Aorta (tissue), 5 donors: ENCODE measurements around the gene TRIM13. TPM values are rescaled to one million over a fixed set of nuclear protein-coding genes. Genes with fewer than 3 reads are reported as not detected.
"Not testable (repeated sequence)": the region's sequence is repeated elsewhere in the genome, so short reads cannot be mapped to it uniquely, and the experiment has no call there.

Experiments used
- ATAC-seq: fragments of 200-7000 bp; cut with Tn5 transposase; one replicate; pipeline ENCODE4 v1.9.1; 2022; ENCODE audit warnings: moderate library complexity; ENCODE audit not compliant: low FRiP score
- DNase-seq, 2 donors: peaks; one replicate each; pipeline ENCODE4 v3.0.0-alpha.2; 2020
- H3K27ac ChIP-seq, 2 donors: one replicate each; pipeline ENCODE4 v1.5.1; 2013; ENCODE audit warnings: low read length in 2 of 2, mild to moderate bottlenecking in 2 of 2, moderate library complexity in 2 of 2, control low read depth in 1 of 2, inconsistent platforms in 1 of 2, low read depth in 1 of 2
- H3K27me3 ChIP-seq, 2 donors: one replicate each; pipeline ENCODE4 v1.6.1; 2013; ENCODE audit warnings: control low read depth in 1 of 2, low read length in 1 of 2, mild to moderate bottlenecking in 1 of 2, moderate library complexity in 1 of 2; ENCODE audit not compliant: insufficient read depth in 2 of 2, control insufficient read depth in 1 of 2
- H3K36me3 ChIP-seq, 2 donors: one replicate each; pipeline ENCODE4 v1.6.1; 2013; ENCODE audit warnings: control low read depth in 1 of 2, low read length in 1 of 2, mild to moderate bottlenecking in 1 of 2; ENCODE audit not compliant: insufficient read depth in 2 of 2, control insufficient read depth in 1 of 2
- H3K4me1 ChIP-seq, 2 donors: one replicate each; pipeline ENCODE4 v1.6.1; 2013; ENCODE audit warnings: low read length in 2 of 2, control low read depth in 1 of 2, mild to moderate bottlenecking in 1 of 2, moderate library complexity in 1 of 2; ENCODE audit not compliant: insufficient read depth in 2 of 2, control insufficient read depth in 1 of 2
- H3K4me3 ChIP-seq, 2 donors: one replicate each; pipeline ENCODE4 v1.5.1; 2013; ENCODE audit warnings: low read length in 2 of 2, control low read depth in 1 of 2, mild to moderate bottlenecking in 1 of 2
- H3K9me3 ChIP-seq: one replicate; pipeline ENCODE4 v1.6.1; 2013; ENCODE audit warnings: mild to moderate bottlenecking, low read length; ENCODE audit not compliant: control insufficient read depth
- WGBS, 2 donors: extraction: QIAGEN DNeasy Blood & Tissue Kit; methylation state at CpG; one replicate each; pipeline ENCODE4 v1.1.7; 2013; 5-methylcytosine and 5-hydroxymethylcytosine counted together
- intact Hi-C, 2 donors: fragments of 100-400 bp; cut with DNase I; formaldehyde crosslinking; loops; one replicate each; pipeline versions ENCODE4 v1.14.2 to v1.15.0; 2022
- polyA plus RNA-seq, 2 donors: library from polyadenylated mRNA; stranded (reverse); fragments of 200-250 nt; gene quantifications; one replicate each; pipeline ENCODE4 v1.2.3, GENCODE V29; 2013
- total RNA-seq, 2 donors: library from RNA; stranded (reverse); fragmentation: NEBNext Ultra II Directional; extraction: Animal tissue kit (Norgen Biotek cat#: 25700); gene quantifications; one replicate each; pipeline ENCODE4 v1.2.1, GENCODE V29; 2021
- donor health status: healthy with polysubstance abuse.
- donor health status: Bipolar disorder and iron deficiency.
- donor health status: DM: no; HTN: no; CAD: no.
- donor health status: DM: no; HTN: no; CAD: no.
- donor health status: DM: yes; HTN: yes; CAD: no.

Gene TRIM13
- total and polyA plus RNA-seq, 4 donors, result 7.3 to 27.6 (median 24.8) TPM

DNA sequence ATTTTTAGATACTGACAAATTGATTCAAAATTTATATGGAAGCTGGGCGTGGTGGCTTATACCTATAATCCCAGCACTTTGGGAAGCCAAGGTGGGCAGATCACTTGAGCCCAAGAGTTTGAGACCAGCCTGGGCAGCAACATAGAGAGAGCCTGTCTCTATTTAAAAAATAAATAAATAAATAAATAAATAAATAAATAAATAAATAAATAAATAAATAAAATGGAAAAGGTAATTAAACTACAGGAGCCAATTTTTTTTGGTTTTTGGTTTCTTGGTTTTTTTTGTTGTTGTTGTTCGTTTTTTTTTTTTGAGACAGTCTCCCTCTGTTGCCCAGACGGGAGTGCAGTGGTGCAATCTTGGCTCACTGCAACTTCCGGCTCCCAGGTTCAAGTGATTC is 29.4 kb upstream of the TRIM13 start:
- Histone ChIP-seq H3K4me1 (no peaks in the 10 kb centered on the region), H3K27ac (no peak overlapping the region), H3K27me3 (no peaks in the 10 kb centered on the region), H3K9me3 (no peaks in the 10 kb centered on the region), H3K4me3 (no peak overlapping the region), H3K36me3 (peaks cover 0 to 1% of the 10 kb centered on the region in 2 donors)
- WGBS, 2 donors, result 98 to 99% methylated on average over 4 of the region's 4 CpGs
- ATAC-seq (no peak), DNase-seq (no peak)
- intact Hi-C loops, result no loop called here

DNA sequence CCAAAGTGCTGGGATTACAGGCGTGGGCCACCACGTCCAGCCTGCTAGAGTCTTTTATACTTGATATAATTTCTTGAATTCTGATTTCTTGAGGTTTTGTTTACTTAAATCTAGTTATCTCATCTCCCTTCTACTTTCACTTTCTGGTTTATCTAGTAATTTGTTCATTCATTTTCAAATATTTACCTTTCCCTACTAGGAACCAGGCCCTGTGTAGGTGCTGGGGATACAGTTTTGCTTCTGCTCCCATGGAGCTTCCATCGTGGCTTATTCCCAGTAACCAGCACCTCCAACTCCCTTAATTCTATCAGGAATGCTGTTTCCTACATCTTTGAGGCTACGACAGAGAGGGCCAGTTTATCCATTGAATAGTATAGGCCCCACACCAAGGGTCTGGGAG is 24.1 kb upstream of the TRIM13 start:
- ATAC-seq, result no peak
- Histone ChIP-seq H3K4me1 (no peaks in the 10 kb centered on the region), H3K9me3 (no peaks in the 10 kb centered on the region), H3K36me3 (no peaks in the 10 kb centered on the region), H3K27ac (no peak overlapping the region), H3K27me3 (no peaks in the 10 kb centered on the region), H3K4me3 (no peak overlapping the region)
- WGBS, 2 donors, result 88 to 91% methylated on average over 4 of the region's 4 CpGs
- DNase-seq, result no peak
- intact Hi-C loops, result loop anchor here in 1 of 2 donors (10.0 kb wide), 3 partner anchors 552 to 1092 kb away; no protein-coding TSS in a partner anchor

DNA sequence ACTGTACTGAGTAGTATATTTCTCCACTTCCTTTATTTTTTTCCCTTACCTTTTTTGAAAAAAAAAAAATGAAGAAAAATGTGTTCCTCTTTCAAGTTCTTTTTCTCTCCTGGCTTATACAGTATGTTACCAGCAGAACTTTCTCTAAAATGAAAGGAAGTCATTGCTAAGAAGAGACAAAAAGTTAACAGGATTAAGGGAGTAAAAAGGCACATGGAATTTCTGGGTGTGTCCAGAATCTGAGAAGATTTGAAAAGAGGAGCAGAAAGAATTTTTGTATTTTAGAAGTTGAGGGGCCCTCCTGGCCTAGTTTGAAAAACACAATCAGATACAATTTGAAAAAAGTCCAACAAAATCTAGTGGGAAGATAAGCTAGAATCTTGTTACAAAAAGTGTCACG is 21.0 kb upstream of the TRIM13 start:
- Histone ChIP-seq H3K9me3 (no peaks in the 10 kb centered on the region), H3K4me1 (no peaks in the 10 kb centered on the region), H3K27me3 (no peaks in the 10 kb centered on the region), H3K36me3 (no peaks in the 10 kb centered on the region), H3K27ac (no peak overlapping the region), H3K4me3 (no peak overlapping the region)
- WGBS, 2 donors, result 77 to 84% methylated on average over 1 of the region's 1 CpG
- intact Hi-C loops, result loop anchor here (5.0 to 10.0 kb wide), 4 partner anchors 549 to 1089 kb away; no protein-coding TSS in a partner anchor
- no peak for DNase-seq
- ATAC-seq, result no peak

DNA sequence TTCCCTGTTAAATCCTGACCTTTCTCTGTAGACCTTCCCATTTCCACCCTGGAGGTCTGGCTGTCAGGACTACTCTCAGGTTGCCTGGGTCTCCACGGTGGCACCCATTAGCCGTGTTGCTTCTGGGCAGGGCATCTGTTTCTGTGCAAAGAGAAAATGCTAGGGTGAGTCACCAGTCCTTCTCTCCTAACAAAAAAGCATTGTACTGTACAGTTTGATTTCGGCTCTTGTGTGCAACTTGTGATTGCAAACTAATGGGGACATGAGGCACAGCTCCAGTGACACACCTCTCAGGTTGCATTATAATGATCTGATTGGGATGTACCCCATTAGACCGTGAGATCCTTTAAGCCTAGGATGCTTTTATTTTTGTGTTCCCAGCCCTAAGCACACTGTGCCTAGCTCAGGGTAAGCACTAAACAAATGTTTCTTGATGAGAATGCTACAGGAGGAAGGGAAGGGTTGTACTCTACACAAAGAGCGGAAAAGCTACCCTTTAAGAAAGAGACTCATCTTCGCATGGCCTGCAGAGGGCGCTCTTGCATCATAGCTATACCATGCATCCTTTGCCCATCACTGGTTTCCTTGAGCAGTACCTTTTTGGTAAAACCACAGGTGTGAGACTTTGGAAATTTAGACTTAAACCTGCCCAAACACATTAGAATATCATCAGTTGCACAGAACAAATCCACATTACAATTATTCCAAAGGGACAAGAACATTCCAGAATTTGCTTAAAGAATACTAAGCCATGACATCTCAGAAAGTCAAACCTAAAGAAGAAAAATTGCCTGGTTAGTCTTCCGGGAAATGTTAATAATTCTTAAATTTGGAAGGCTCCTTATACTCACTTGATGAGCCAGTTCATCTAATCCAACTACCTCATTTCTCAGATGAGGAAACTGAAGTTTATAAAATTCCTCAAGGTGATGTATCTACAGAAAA is 20.3 kb upstream of the TRIM13 start:
- H3K4me3 ChIP-seq, result no peak overlapping the region
- H3K9me3 ChIP-seq, result no peaks in the 10 kb centered on the region
- H3K36me3 ChIP-seq, result no peaks in the 10 kb centered on the region
- no peaks in the 10 kb centered on the region for H3K4me1 ChIP-seq
- no peaks in the 10 kb centered on the region for H3K27me3 ChIP-seq
- intact Hi-C loops, result loop anchor here (5.0 to 10.0 kb wide), 4 partner anchors 548 to 1088 kb away; no protein-coding TSS in a partner anchor
- no peak overlapping the region for H3K27ac ChIP-seq
- ATAC-seq (peak; percentile 87), DNase-seq (peak; percentile 73 to 89)
- WGBS, 2 donors, result 46 to 48% methylated on average over 8 of the region's 8 CpGs

DNA sequence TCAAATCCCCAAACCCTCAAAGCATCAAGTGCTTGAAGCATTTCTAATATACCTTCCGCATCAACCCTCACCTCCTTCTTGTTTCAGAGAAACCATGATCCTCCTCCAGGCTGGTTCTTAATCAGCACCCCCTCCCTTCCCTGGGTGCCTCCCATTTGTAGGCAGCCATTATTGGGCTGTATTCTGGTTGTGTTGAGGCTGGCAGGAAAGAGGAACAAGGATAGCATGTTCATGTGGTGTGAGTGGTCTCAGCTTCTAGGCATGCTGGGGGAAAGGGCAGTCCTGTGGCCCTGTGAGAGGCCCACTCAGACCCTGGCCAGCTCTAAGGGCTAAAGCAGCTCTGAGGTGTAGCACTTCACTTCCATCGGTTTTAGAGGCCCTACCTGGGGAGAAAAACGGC is 18.9 kb upstream of the TRIM13 start:
- intact Hi-C loops, result loop anchor here (5.0 to 10.0 kb wide), 4 partner anchors 547 to 1087 kb away; no protein-coding TSS in a partner anchor
- H3K36me3 ChIP-seq, result no peaks in the 10 kb centered on the region
- no peak overlapping the region for H3K27ac ChIP-seq
- DNase-seq (no peak), ATAC-seq (no peak)
- 61 to 86% methylated on average over 3 of the region's 3 CpGs for WGBS, 2 donors
- H3K4me1 ChIP-seq, result no peaks in the 10 kb centered on the region
- no peaks in the 10 kb centered on the region for H3K9me3 ChIP-seq
- H3K27me3 ChIP-seq, result no peaks in the 10 kb centered on the region
- no peak overlapping the region for H3K4me3 ChIP-seq

DNA sequence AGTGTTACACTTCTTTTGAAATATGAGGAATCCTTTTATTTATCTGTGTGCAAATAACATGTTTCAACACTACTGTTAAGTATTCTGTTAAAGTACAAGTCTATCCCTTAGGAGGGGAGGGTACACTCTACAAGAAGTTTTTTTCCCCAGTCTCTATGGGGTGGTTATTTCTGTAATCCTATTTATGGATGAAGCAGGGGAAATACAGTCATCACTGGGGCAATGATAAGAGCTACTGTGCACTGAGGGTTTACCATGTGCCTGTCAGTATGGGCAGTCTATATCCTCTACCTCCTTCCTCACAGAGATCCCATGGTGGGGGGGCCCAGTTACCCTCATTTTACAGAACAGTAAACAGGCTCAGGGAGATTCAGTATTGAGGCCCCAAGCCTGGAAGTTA is 16.6 kb upstream of the TRIM13 start:
- no peaks in the 10 kb centered on the region for H3K9me3 ChIP-seq
- no peaks in the 10 kb centered on the region for H3K4me1 ChIP-seq
- no peak overlapping the region for H3K4me3 ChIP-seq
- H3K27me3 ChIP-seq, result no peaks in the 10 kb centered on the region
- H3K27ac ChIP-seq, result no peak overlapping the region
- ATAC-seq, result no peak
- intact Hi-C loops, result loop anchor here in 1 of 2 donors (10.0 kb wide), 1 partner anchor 555 kb away; no protein-coding TSS in a partner anchor
- no peak for DNase-seq
- no peaks in the 10 kb centered on the region for H3K36me3 ChIP-seq

DNA sequence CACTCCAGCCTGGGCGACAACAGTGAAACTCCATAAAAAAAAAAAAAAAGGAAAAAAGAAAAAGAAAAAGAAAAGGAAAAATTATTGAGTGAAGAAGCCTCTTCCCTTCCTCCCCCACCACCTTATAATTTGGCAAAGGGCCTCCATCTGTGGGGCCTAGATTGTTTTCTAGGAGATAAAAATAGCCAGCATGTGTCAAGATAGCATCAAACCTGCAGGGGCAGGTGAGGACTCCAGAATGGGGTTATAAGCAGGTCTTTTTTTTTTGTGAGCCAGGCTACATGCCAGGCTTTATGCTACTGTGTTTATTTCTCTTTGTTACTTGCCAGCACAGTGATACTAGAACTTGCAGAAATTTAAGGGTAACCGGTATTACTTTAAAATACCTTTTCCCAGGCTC is 11.7 kb upstream of the TRIM13 start:
- Histone ChIP-seq H3K9me3 (no peaks in the 10 kb centered on the region), H3K4me3 (no peak overlapping the region), H3K4me1 (no peaks in the 10 kb centered on the region), H3K27me3 (no peaks in the 10 kb centered on the region), H3K36me3 (no peaks in the 10 kb centered on the region), H3K27ac (no peak overlapping the region)
- intact Hi-C loops, result loop anchor here in 1 of 2 donors (10.0 kb wide), 1 partner anchor 550 kb away; no protein-coding TSS in a partner anchor
- ATAC-seq (no peak), DNase-seq (no peak)
- WGBS, 2 donors, result 40 to 42% methylated on average over 2 of the region's 2 CpGs

DNA sequence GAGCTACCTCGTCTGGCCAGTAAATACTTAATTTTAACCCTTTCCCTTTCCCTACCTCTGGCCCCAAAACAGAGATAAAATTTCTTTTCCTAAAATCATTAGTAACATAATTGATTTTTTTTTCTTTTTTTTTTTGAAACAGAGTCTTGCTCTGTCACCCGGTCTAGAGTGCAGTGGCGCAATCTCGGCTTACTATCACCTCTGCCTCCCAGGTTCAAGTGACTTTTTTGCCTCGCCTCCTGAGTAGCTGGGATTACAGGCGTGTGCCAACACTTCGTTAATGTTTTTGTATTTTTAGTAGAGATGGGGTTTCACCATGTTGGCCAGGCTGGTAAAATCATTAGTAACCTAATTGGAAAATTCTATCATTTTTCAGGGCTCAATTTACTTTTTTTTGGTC is 10.4 kb upstream of the TRIM13 start:
- no peak for DNase-seq
- Histone ChIP-seq H3K9me3 (no peaks in the 10 kb centered on the region), H3K36me3 (no peaks in the 10 kb centered on the region), H3K4me3 (no peak overlapping the region), H3K4me1 (peaks cover 0 to 1% of the 10 kb centered on the region in 2 donors), H3K27me3 (no peaks in the 10 kb centered on the region), H3K27ac (no peak overlapping the region)
- ATAC-seq, result no peak
- intact Hi-C loops, result loop anchor here in 1 of 2 donors (10.0 kb wide), 1 partner anchor 548 kb away; no protein-coding TSS in a partner anchor
- WGBS, 2 donors, result 90 to 91% methylated on average over 7 of the region's 7 CpGs

DNA sequence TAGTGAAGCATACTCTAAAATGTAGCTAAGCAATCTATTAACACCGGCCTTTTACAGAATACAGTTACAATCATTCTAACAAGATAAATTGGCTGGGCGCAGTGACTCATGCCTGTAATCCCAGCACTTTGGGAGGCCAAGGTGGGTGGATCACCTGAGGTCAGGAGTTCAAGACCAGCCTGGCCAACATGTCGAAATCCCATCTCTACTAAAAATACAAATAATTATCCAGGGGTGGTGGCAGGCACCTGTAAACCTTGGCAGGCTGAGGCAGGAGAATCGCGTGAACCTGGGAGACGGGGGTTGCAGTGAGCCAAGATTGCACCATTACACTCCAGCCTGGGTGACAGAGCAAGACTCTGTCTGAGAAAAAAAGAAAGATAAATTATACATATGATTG is 6.2 kb upstream of the TRIM13 start:
- H3K36me3 ChIP-seq, H3K27ac ChIP-seq, DNase-seq, H3K4me1 ChIP-seq, H3K4me3 ChIP-seq, ATAC-seq, intact Hi-C loops, H3K27me3 ChIP-seq, H3K9me3 ChIP-seq: not testable (repeated sequence)
- 88 to 97% methylated on average over 6 of the region's 6 CpGs for WGBS, 2 donors
